IMR-90 (cell line): ENCODE data around the gene ELP2. TPM values are rescaled to one million over a fixed set of nuclear protein-coding genes. Genes with fewer than 3 reads are reported as not detected.

ENCODE experiments used
- ATAC-seq: fragments of 200-7000 bp; cut with Tn5 transposase; 2 replicates; pipeline ENCODE4 v1.9.1; 2020; ENCODE audit warnings: low read depth, mild to moderate bottlenecking, moderate library complexity
- BruUV-seq: library from RNA; stranded (reverse); fragments of 400-500 nt; replicated peaks from 2 replicates; lab custom pipeline; 2021; lab: Mats Ljungman, UMichigan
- CTCF ChIA-PET: fragments of 300-600 bp; formaldehyde crosslinking; extraction: SDS; loops from one replicate; lab custom pipeline; 2021; ENCODE audit warnings: antibody characterized with exemption; lab: Yijun Ruan, JAX
- POLR2A ChIA-PET: fragments of 300-600 bp; sonication (Branson Sonifier 250); formaldehyde crosslinking; loops from one replicate; lab custom pipeline; 2022; ENCODE audit warnings: antibody characterized with exemption; ENCODE audit not compliant: unreplicated experiment; lab: Charles Lee
- DNase-seq: peaks from one replicate; pipeline ENCODE4 v3.0.0; 2013
- H2AFZ ChIP-seq: replicated peaks from 2 replicates; pipeline ENCODE3; 2013; ENCODE audit warnings: low read length, mild to moderate bottlenecking; ENCODE audit not compliant: poor library complexity
- H2AK5ac ChIP-seq: 2 replicates; pipeline ENCODE4 v1.6.1; 2013; ENCODE audit warnings: low read depth, low read length, inconsistent platforms
- H2AK9ac ChIP-seq: replicated peaks from 2 replicates; pipeline ENCODE3; 2013; ENCODE audit warnings: mild to moderate bottlenecking, low read depth, low read length, moderate library complexity; ENCODE audit not compliant: poor library complexity
- H2BK120ac ChIP-seq: 2 replicates; pipeline ENCODE4 v1.6.1; 2013; ENCODE audit warnings: low read depth, low read length, inconsistent platforms
- H2BK15ac ChIP-seq: 3 replicates; pipeline ENCODE4 v1.6.1; 2013; ENCODE audit warnings: low read depth, low read length, inconsistent platforms
- H2BK20ac ChIP-seq: 2 replicates; pipeline ENCODE4 v1.6.1; 2013; ENCODE audit warnings: low read depth, mild to moderate bottlenecking, inconsistent platforms, low read length, moderate library complexity
- H2BK5ac ChIP-seq: 2 replicates; pipeline ENCODE4 v1.6.1; 2013; ENCODE audit warnings: mild to moderate bottlenecking, low read depth, low read length, inconsistent platforms; ENCODE audit not compliant: poor library complexity, severe bottlenecking
- H3K14ac ChIP-seq: replicated peaks from 2 replicates; pipeline ENCODE4 v1.6.1; 2013; ENCODE audit warnings: low read depth, low read length, inconsistent platforms
- H3K18ac ChIP-seq: 2 replicates; pipeline ENCODE4 v1.6.1; 2013; ENCODE audit warnings: low read depth, low read length, control low read depth
- H3K23ac ChIP-seq: 2 replicates; pipeline ENCODE4 v1.6.1; 2013; ENCODE audit warnings: low read depth, low read length, inconsistent platforms
- H3K27ac ChIP-seq: 2 replicates; pipeline ENCODE4 v1.5.1; 2013; ENCODE audit warnings: mild to moderate bottlenecking, control low read depth, low read length; ENCODE audit not compliant: insufficient read depth
- H3K27me3 ChIP-seq: 2 replicates; pipeline ENCODE4 v1.6.1; 2013; ENCODE audit warnings: low read length; ENCODE audit not compliant: control insufficient read depth, insufficient read depth
- H3K36me3 ChIP-seq: 2 replicates; pipeline ENCODE4 v1.6.1; 2013; ENCODE audit warnings: low read length, mixed read lengths; ENCODE audit not compliant: control insufficient read depth, insufficient read depth
- H3K4ac ChIP-seq: 2 replicates; pipeline ENCODE4 v1.6.1; 2013; ENCODE audit warnings: low read depth, low read length, inconsistent platforms
- H3K4me1 ChIP-seq: 2 replicates; pipeline ENCODE4 v1.6.1; 2013; ENCODE audit warnings: low read length, mixed read lengths; ENCODE audit not compliant: control insufficient read depth, insufficient read depth
- H3K4me2 ChIP-seq: 2 replicates; pipeline ENCODE4 v1.6.1; 2013; ENCODE audit warnings: low read depth, mild to moderate bottlenecking, control low read depth, low read length, moderate library complexity
- H3K4me3 ChIP-seq: 2 replicates; pipeline ENCODE4 v1.5.1; 2013; ENCODE audit warnings: low read depth, mild to moderate bottlenecking, control low read depth, low read length, moderate library complexity; ENCODE audit not compliant: insufficient read depth
- H3K56ac ChIP-seq: 2 replicates; pipeline ENCODE4 v1.6.1; 2013; ENCODE audit warnings: low read length, inconsistent platforms; ENCODE audit not compliant: insufficient read depth; ENCODE audit errors: extremely low read depth
- H3K79me1 ChIP-seq, 2 experiments: 2 replicates each; pipeline ENCODE4 v1.6.1; 2013; ENCODE audit warnings: low read length in 2 of 2, inconsistent platforms in 1 of 2, low read depth in 1 of 2
- H3K9ac ChIP-seq: 2 replicates; pipeline ENCODE4 v1.6.1; 2013; ENCODE audit warnings: low read depth, low read length, control low read depth
- H3K9me1 ChIP-seq: 2 replicates; pipeline ENCODE4 v1.6.1; 2013; ENCODE audit warnings: low read length, inconsistent platforms; ENCODE audit not compliant: insufficient read depth
- H3K9me3 ChIP-seq: 2 replicates; pipeline ENCODE4 v1.6.1; 2013; ENCODE audit warnings: low read length; ENCODE audit not compliant: control insufficient read depth, insufficient read depth
- H4K20me1 ChIP-seq: 2 replicates; pipeline ENCODE4 v1.6.1; 2013; ENCODE audit warnings: low read length, inconsistent platforms; ENCODE audit not compliant: insufficient read depth
- H4K5ac ChIP-seq: 2 replicates; pipeline ENCODE4 v1.6.1; 2013; ENCODE audit warnings: mild to moderate bottlenecking, low read depth, low read length, control low read depth
- H4K8ac ChIP-seq, 2 experiments: 2 replicates each; pipeline ENCODE4 v1.6.1; 2013; ENCODE audit warnings: low read depth in 2 of 2, low read length in 2 of 2, control low read depth in 1 of 2, inconsistent platforms in 1 of 2
- H4K91ac ChIP-seq: 2 replicates; pipeline ENCODE4 v1.6.1; 2013; ENCODE audit warnings: low read depth, low read length, inconsistent platforms; ENCODE audit not compliant: insufficient read depth
- CEBPB ChIP-seq: IDR thresholded peaks from 2 replicates; pipeline ENCODE4 v1.6.1; 2012; ENCODE audit warnings: low read depth, low read length, improper control_type of control experiment
- CHD1 ChIP-seq: IDR thresholded peaks from 2 replicates; pipeline ENCODE4 v1.6.1; 2012; ENCODE audit warnings: low read depth, low read length, improper control_type of control experiment
- MAZ ChIP-seq: IDR thresholded peaks from 2 replicates; pipeline ENCODE4 v1.6.1; 2012; ENCODE audit warnings: low read depth, mild to moderate bottlenecking, low read length, improper control_type of control experiment, moderate library complexity, borderline replicate concordance
- POLR2A ChIP-seq: IDR thresholded peaks from 2 replicates; pipeline ENCODE4 v1.6.1; 2012; ENCODE audit warnings: mild to moderate bottlenecking, low read depth, low read length
- RAD21 ChIP-seq: IDR thresholded peaks from 2 replicates; pipeline ENCODE4 v1.6.1; 2012; ENCODE audit warnings: low read length, improper control_type of control experiment
- RCOR1 ChIP-seq: IDR thresholded peaks from 2 replicates; pipeline ENCODE4 v1.6.1; 2012; ENCODE audit warnings: mild to moderate bottlenecking, low read length, improper control_type of control experiment; ENCODE audit not compliant: insufficient replicate concordance
- SMC3 ChIP-seq: fragments of 150-350 bp; IDR thresholded peaks from 2 replicates; pipeline ENCODE4 v1.6.1; 2016; ENCODE audit warnings: low read depth, mild to moderate bottlenecking, antibody characterized with exemption, low read length, moderate library complexity
- WGBS, 2 experiments: methylation state at CpG; one replicate each; pipeline versions ENCODE4 v1.1.5 to v1.1.7; 2013; ENCODE audit warnings: missing lambda C conversion rate in 2 of 2; ENCODE audit not compliant: insufficient read length in 1 of 2; ENCODE audit errors: extremely low coverage in 2 of 2; 5-methylcytosine and 5-hydroxymethylcytosine counted together
- dilution Hi-C: fragments of 300-500 bp; cut with HindIII; formaldehyde crosslinking; loops from one replicate; pipeline ENCODE4 v1.14.3; 2018; ENCODE audit warnings: low sequenced_read_pairs; ENCODE audit not compliant: unreplicated experiment
- in situ Hi-C: fragments of 300-500 bp; cut with MboI; formaldehyde crosslinking; loops from 3 replicates; pipeline ENCODE4 v1.14.3; 2019; ENCODE audit warnings: low sequenced_read_pairs, inconsistent platforms, mixed read lengths
- intact Hi-C: fragments of 100-400 bp; cut with micrococcal nuclease; formaldehyde crosslinking; loops from 2 replicates; pipeline ENCODE4 v1.10.0; 2022
- polyA plus RNA-seq, 3 experiments: library from polyadenylated mRNA; depleted of rRNA; stranded (reverse); fragments of >200 nt; gene quantifications; 2 replicates each; pipeline ENCODE4 v1.2.3, GENCODE V29; 2012; ENCODE audit warnings: low replicate concordance in 1 of 3
- total RNA-seq: library from RNA; depleted of rRNA; stranded (reverse); fragments of >200 nt; gene quantifications from 2 replicates; pipeline ENCODE4 v1.2.3, GENCODE V29; 2012

Gene ELP2
- total and polyA plus RNA-seq, 2 of the 4 experiments (the other 2 are of a cell fraction) = 48.1 to 161 TPM

DNA sequence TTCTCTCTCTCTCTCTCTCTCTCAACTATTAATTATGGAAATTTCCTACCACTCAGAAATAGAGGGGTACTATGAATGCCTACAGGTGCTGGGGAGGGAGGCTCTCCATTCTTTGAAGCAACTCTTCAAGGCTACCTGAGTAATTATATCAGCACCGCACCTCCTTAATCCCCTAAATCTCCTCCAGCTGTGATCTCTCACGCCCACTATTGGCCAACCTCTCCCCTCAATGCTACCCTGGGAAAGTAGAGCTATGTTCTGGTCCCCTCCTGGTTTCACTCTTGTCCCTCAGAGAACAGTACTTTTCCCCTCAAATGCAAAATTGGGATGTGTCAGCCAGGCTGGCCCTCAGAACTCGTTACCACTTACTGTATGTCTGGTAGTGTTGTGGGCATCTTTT is 59.2 kb downstream of the ELP2 start:
- H3K4me3 ChIP-seq = no peak overlapping the region
- intact Hi-C loops (no loop called here), dilution Hi-C loops (no loop called here), in situ Hi-C loops (no loop called here)
- H3K36me3 ChIP-seq = no peaks in the 10 kb centered on the region
- TF ChIP-seq RCOR1 (no peak), CHD1 (no peak), POLR2A (no peak), MAZ (no peak), RAD21 (no peak), CEBPB (no peak), SMC3 (no peak)
- H3K9me1 ChIP-seq = peaks cover 10% of the 10 kb centered on the region; the same call in 1 of the 2 replicates
- H3K4ac ChIP-seq = no peak overlapping the region
- CTCF ChIA-PET = no interaction called here
- peaks cover 7 to 23% of the 10 kb centered on the region in 2 experiments; a peak in 3 of 4 replicates for H3K79me1 ChIP-seq
- H3K56ac ChIP-seq = no peak overlapping the region
- no peaks in the 10 kb centered on the region for H3K27me3 ChIP-seq
- no peak overlapping the region for H2AK9ac ChIP-seq
- H4K91ac ChIP-seq = no peak overlapping the region
- H2BK5ac ChIP-seq = no peak overlapping the region
- H3K9me3 ChIP-seq = no peaks in the 10 kb centered on the region
- H4K5ac ChIP-seq = no peak overlapping the region
- no peak overlapping the region for H4K8ac ChIP-seq
- H2BK15ac ChIP-seq = no peak overlapping the region
- WGBS, 2 experiments = no CpG with 5 or more reads among the region's 3 CpGs
- no peak overlapping the region for H2BK20ac ChIP-seq
- H3K23ac ChIP-seq = no peak overlapping the region
- H3K4me2 ChIP-seq = peak overlapping the region; percentile 89; the same call in 1 of the 2 replicates
- no peaks in the 10 kb centered on the region for H4K20me1 ChIP-seq
- POLR2A ChIA-PET = no interaction called here
- H2AK5ac ChIP-seq = no peak overlapping the region
- ATAC-seq (no peak), DNase-seq (no peak)
- peaks cover 12% of the 10 kb centered on the region; the same call in 1 of the 2 replicates for H3K4me1 ChIP-seq
- H3K9ac ChIP-seq = no peak overlapping the region
- no peak overlapping the region for H3K18ac ChIP-seq
- no peak overlapping the region for H3K14ac ChIP-seq
- TSS peak; percentile 46 for BruUV-seq
- H3K27ac ChIP-seq = no peak overlapping the region
- H2AFZ ChIP-seq = no peak overlapping the region
- no peak overlapping the region for H2BK120ac ChIP-seq
